GM18520 (cell line): Measurements from ENCODE around the gene PALS1.
"Not testable (repeated sequence)": the region's sequence is repeated elsewhere in the genome, so short reads cannot be mapped to it uniquely, and the experiment has no call there.

Source experiments
- ATAC-seq: cut with Tn5 transposase; IDR thresholded peaks from one replicate; pipeline ENCODE4 v1.9.1; 2021; ENCODE audit not compliant: unreplicated experiment

Gene PALS1

GRCh38 chr14:67253076-67253635 lies 11.9 kb downstream of the PALS1 start:
- ATAC-seq, result no peak

GRCh38 chr14:67257906-67258305 lies 16.7 kb downstream of the PALS1 start:
- no peak for ATAC-seq

- ATAC-seq, result no peak
These were observed 19.7 kb downstream of the PALS1 start for GRCh38 chr14:67260965-67261364.

GRCh38 chr14:67263499-67264149 lies 22.4 kb downstream of the PALS1 start:
- no peak for ATAC-seq

- no peak for ATAC-seq
These were observed 23.9 kb downstream of the PALS1 start for GRCh38 chr14:67265131-67265530.

GRCh38 chr14:67267576-67268328 lies 26.5 kb downstream of the PALS1 start:
- no peak for ATAC-seq

GRCh38 chr14:67268426-67269150 lies 27.4 kb downstream of the PALS1 start:
- no peak for ATAC-seq

- ATAC-seq, result no peak
These were observed 28.2 kb downstream of the PALS1 start for GRCh38 chr14:67269298-67270060.

GRCh38 chr14:67270145-67270753 lies 29.0 kb downstream of the PALS1 start:
- no peak for ATAC-seq

- ATAC-seq, result no peak
These were observed 29.7 kb downstream of the PALS1 start for GRCh38 chr14:67270933-67271332.

- not testable (repeated sequence) for ATAC-seq
These were observed 32.0 kb downstream of the PALS1 start for GRCh38 chr14:67273281-67273680.

GRCh38 chr14:67276131-67276530 lies 34.9 kb downstream of the PALS1 start:
- no peak for ATAC-seq

- no peak for ATAC-seq
These were observed 39.3 kb downstream of the PALS1 start for GRCh38 chr14:67280506-67280905.

GRCh38 chr14:67285876-67286452 lies 44.7 kb downstream of the PALS1 start:
- ATAC-seq, result no peak
